Measurements from ENCODE around the gene ACSM2B. TPM values are rescaled to one million over a fixed set of nuclear protein-coding genes. Genes with fewer than 3 reads are reported as not detected.

ACSM2B gene
- total RNA-seq, 1 experiment from 2014 or later: not detected

DNA sequence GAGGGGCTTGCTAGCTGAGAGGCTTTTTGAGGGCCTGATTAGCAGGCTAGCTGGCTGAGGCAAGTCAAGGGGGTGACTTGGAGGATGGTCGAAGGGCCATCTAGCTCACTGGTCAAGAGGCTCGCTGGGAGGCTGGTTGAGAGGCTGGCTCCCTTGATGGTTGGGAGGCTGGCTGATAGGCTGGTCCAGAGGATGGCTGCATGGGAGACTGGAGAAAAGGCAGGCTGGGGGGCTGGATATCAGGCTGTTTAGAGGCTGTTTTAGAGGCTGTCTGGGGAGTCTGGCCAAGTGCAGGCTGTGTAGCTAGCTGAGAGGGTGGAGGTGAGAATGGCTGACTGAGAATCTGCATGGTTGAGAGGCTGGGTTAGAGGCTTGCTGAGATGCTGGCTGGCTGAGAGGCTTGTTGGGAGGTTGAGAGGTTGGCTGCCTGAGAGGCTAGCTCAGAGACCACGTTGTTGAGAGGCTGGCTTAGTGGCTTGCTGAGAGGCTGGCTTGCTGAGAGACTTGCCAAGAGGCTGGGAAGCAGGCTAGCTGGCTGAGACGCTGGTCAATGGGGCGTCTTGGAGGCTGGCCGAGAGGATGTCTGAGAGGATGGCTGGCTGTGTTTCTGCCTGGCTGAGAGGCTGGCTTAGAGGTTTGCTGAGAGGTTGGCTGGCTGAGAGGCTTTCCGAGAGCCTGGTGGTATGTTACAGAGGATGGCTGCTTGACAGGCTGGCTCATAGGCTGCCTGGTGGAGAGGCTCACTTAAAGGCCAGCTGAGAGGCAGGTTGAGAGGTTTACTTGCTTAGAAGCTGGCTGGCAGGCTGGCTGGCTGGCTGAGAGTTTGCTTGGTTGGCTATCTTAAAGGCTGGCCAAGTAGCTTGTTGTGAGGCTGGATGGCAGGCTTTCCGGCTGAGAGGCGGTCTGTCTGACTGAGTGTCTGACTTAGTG is 36.6 kb upstream of the ACSM2B start (continued):
- TF ChIP-seq, protein P1, sequence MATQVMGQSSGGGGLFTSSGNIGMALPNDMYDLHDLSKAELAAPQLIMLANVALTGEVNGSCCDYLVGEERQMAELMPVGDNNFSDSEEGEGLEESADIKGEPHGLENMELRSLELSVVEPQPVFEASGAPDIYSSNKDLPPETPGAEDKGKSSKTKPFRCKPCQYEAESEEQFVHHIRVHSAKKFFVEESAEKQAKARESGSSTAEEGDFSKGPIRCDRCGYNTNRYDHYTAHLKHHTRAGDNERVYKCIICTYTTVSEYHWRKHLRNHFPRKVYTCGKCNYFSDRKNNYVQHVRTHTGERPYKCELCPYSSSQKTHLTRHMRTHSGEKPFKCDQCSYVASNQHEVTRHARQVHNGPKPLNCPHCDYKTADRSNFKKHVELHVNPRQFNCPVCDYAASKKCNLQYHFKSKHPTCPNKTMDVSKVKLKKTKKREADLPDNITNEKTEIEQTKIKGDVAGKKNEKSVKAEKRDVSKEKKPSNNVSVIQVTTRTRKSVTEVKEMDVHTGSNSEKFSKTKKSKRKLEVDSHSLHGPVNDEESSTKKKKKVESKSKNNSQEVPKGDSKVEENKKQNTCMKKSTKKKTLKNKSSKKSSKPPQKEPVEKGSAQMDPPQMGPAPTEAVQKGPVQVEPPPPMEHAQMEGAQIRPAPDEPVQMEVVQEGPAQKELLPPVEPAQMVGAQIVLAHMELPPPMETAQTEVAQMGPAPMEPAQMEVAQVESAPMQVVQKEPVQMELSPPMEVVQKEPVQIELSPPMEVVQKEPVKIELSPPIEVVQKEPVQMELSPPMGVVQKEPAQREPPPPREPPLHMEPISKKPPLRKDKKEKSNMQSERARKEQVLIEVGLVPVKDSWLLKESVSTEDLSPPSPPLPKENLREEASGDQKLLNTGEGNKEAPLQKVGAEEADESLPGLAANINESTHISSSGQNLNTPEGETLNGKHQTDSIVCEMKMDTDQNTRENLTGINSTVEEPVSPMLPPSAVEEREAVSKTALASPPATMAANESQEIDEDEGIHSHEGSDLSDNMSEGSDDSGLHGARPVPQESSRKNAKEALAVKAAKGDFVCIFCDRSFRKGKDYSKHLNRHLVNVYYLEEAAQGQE (IDR thresholded peaks at IDR 0.05; ENCODE audit: low read depth): no peak
- TF ChIP-seq TCF7L2 (IDR thresholded peaks at IDR 0.05; ENCODE audit: borderline replicate concordance, extremely low read depth, insufficient read depth, insufficient read length) (no peak), SIN3A (IDR thresholded peaks at IDR 0.05; ENCODE audit: low read depth) (no peak), EZH2phosphoT487 (IDR thresholded peaks at IDR 0.05; ENCODE audit: borderline replicate concordance) (no peak)

DNA sequence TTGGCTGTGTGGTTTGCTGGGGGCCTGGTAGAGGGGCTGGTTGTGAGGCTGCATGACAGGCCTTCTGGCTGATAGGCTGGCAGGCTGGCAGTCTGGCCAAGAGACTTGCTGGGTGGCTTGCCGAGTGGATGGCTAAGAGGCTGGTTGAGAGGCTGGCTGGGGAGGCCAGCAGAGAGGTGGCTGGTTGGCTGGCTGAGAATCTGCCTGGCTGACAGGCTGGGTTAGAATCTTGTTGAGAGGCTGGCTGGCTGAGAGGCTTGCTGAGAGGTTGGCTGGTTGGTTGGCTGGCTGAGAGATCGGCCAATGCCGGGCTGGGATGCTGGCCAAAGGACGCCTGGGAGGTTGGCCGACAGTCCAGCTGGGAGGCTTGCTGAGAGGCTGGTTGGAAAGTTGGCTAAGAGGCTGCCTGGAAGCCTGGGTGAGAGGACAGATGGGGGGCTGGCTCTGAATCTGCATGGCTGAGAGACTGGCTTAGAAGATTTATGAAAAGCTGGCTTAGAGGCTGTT is 35.9 kb upstream of the ACSM2B start:
- H3K27ac ChIP-seq (ENCODE audit: low read depth, low read length): no peak overlapping the region
- no peaks in the 10 kb centered on the region for H3K4me1 ChIP-seq (ENCODE audit: control insufficient read depth in 1 of 2, insufficient read depth in 2 of 2, low read length in 2 of 2)
- BruUV-seq (replicated peaks): no TSS peak
- H3K9ac ChIP-seq (ENCODE audit: low read length): no peak overlapping the region
- H3K79me2 ChIP-seq (ENCODE audit: insufficient read depth, low read length): no peaks in the 10 kb centered on the region
- H3K4me2 ChIP-seq (ENCODE audit: low read length): no peak overlapping the region
- intact Hi-C loops (cut with micrococcal nuclease): no loop called here
- CTCF ChIA-PET: no interaction called here
- no peak overlapping the region for H2AFZ ChIP-seq (ENCODE audit: low read depth, low read length, poor library complexity, severe bottlenecking)
- POLR2A ChIA-PET: no interaction called here
- peaks cover 67% of the 10 kb centered on the region for H3K27me3 ChIP-seq (ENCODE audit: insufficient read depth, low read length)
- RAD21 ChIA-PET (ENCODE audit: low non-redundant PET in 1 of 2, low total read pairs in 2 of 2, uncharacterized antibody in 2 of 2, unreplicated experiment in 2 of 2): no interaction called here
- H3K4me3 ChIP-seq (replicated peaks in 1 of 2; ENCODE audit: low read depth in 1 of 2, low read length in 2 of 2): no peak overlapping the region
- H3K9me3 ChIP-seq (ENCODE audit: control insufficient read depth in 1 of 2, insufficient read depth in 1 of 2, low read depth in 1 of 2, low read length in 2 of 2): no peaks in the 10 kb centered on the region
- H4K20me1 ChIP-seq (ENCODE audit: insufficient read depth): no peaks in the 10 kb centered on the region
- ATAC-seq (no peak), DNase-seq (ENCODE audit: low read depth, low spot score) (no peak)
- H3K36me3 ChIP-seq (ENCODE audit: control insufficient read depth in 1 of 2, insufficient read depth in 2 of 2, low read length in 2 of 2): no peaks in the 10 kb centered on the region
- H3K9me2 ChIP-seq (ENCODE audit: insufficient read depth): peaks cover 3% of the 10 kb centered on the region; the same call in 1 of the 2 replicates
- no peak for TF ChIP-seq CEBPB (IDR thresholded peaks at IDR 0.05; ENCODE audit: low read depth)
- no peak for TF ChIP-seq ZNF274 (IDR thresholded peaks at IDR 0.05; ENCODE audit: low read depth, low read length)
- no peak for TF ChIP-seq YY1 (IDR thresholded peaks at IDR 0.05; ENCODE audit: extremely low read depth, insufficient replicate concordance, low read depth, low read length)
- no peak for TF ChIP-seq TCF7L2 (IDR thresholded peaks at IDR 0.05; ENCODE audit: borderline replicate concordance, extremely low read depth, insufficient read depth, insufficient read length)
- TF ChIP-seq, protein P1 (IDR thresholded peaks at IDR 0.05; ENCODE audit: low read depth): no peak
- no peak for TF ChIP-seq POLR2A (IDR thresholded peaks at IDR 0.05; ENCODE audit: borderline replicate concordance, extremely low read depth, insufficient read depth, insufficient read length)
- TF ChIP-seq, protein P2, sequence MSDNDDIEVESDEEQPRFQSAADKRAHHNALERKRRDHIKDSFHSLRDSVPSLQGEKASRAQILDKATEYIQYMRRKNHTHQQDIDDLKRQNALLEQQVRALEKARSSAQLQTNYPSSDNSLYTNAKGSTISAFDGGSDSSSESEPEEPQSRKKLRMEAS (IDR thresholded peaks at IDR 0.05): no peak
- TF ChIP-seq, protein P3, sequence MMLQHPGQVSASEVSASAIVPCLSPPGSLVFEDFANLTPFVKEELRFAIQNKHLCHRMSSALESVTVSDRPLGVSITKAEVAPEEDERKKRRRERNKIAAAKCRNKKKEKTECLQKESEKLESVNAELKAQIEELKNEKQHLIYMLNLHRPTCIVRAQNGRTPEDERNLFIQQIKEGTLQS (IDR thresholded peaks at IDR 0.05): no peak
- TF ChIP-seq JUND (IDR thresholded peaks at IDR 0.05): no peak
- no peak for TF ChIP-seq ELF1 (IDR thresholded peaks at IDR 0.05; ENCODE audit: borderline replicate concordance, low read depth)
